GM23248 (cell line): ENCODE measurements around the gene SLAMF1.

Experiments
- EZH2 ChIP-seq: fragments of 200-600 bp; sonication (generic); IDR thresholded peaks from 2 replicates; pipeline ENCODE4 v1.6.1; 2018; ENCODE audit warnings: antibody characterized with exemption, mild to moderate bottlenecking; ENCODE audit not compliant: insufficient read depth, poor library complexity, severe bottlenecking
- EZH2phosphoT487 ChIP-seq: fragments of 200-600 bp; sonication (generic); IDR thresholded peaks from 2 replicates; pipeline ENCODE4 v1.6.1; 2018; ENCODE audit warnings: antibody characterized with exemption, moderate library complexity, mild to moderate bottlenecking, low read depth; ENCODE audit not compliant: insufficient read depth

GRCh38 chr1:160597051-160597450, 49.8 kb downstream of the SLAMF1 start:
- no peak for TF ChIP-seq EZH2phosphoT487
- TF ChIP-seq EZH2 = no peak
